Uterus (tissue), 4 donors: ENCODE data around the gene SKI. TPM values are rescaled to one million over a fixed set of nuclear protein-coding genes. Genes with fewer than 3 reads are reported as not detected.

Experiments used
- DNase-seq, 2 donors: peaks; one replicate each; pipeline ENCODE4 v3.0.0-alpha.2; 2019 to 2020
- H3K27ac ChIP-seq, 2 donors: fragments of 200-600 bp; sonication (generic); 1 replicate in 1 of 2; 2 replicates in 1 of 2; pipeline ENCODE4 v1.5.1; 2016 to 2018
- H3K27me3 ChIP-seq, 2 donors: fragments of 200-600 bp; sonication (generic); one replicate each; pipeline ENCODE4 v1.5.1; 2018 to 2019; ENCODE audit warnings: control low read depth in 1 of 2
- H3K36me3 ChIP-seq, 2 donors: fragments of 200-600 bp; sonication (generic); one replicate each; pipeline ENCODE4 v1.5.1; 2019; ENCODE audit warnings: control low read depth in 1 of 2
- H3K4me1 ChIP-seq, 2 donors: fragments of 200-600 bp; sonication (generic); one replicate each; pipeline ENCODE4 v1.5.1; 2018 to 2019; ENCODE audit warnings: control low read depth in 1 of 2
- H3K4me3 ChIP-seq, 2 donors: fragments of 200-600 bp; sonication (generic); 1 replicate in 1 of 2; 2 replicates in 1 of 2; pipeline ENCODE4 v1.5.1; 2018 to 2019; ENCODE audit warnings: mild to moderate bottlenecking in 1 of 2
- H3K9me3 ChIP-seq, 2 donors: fragments of 200-600 bp; sonication (generic); one replicate each; pipeline ENCODE4 v1.5.1; 2019; ENCODE audit warnings: control low read depth in 1 of 2
- CTCF ChIP-seq, 4 experiments: fragments of 200-600 bp in 2 of 4; fragments of 450-650 bp in 2 of 4; sonication (generic) in 2 of 4; IDR thresholded peaks; one replicate each; pipeline ENCODE4 v1.5.1; 2016 to 2019; ENCODE audit warnings: antibody characterized with exemption in 4 of 4, mild to moderate bottlenecking in 2 of 4, moderate library complexity in 1 of 4
- POLR2A ChIP-seq, 2 donors: fragments of 450-650 bp; IDR thresholded peaks; one replicate each; pipeline ENCODE4 v1.6.1; 2016; ENCODE audit warnings: antibody characterized with exemption in 2 of 2, mild to moderate bottlenecking in 1 of 2, moderate library complexity in 1 of 2
- intact Hi-C: fragments of 100-400 bp; cut with DNase I; formaldehyde crosslinking; loops from one replicate; pipeline ENCODE4 v1.15.1; 2023; ENCODE audit warnings: low total_unique reads
- total RNA-seq, 4 donors: library from RNA; depleted of rRNA in 3 of 4; stranded (reverse); fragments of >200 nt in 3 of 4; gene quantifications; one replicate each; pipeline versions ENCODE4 v1.1.0 to v1.2.4, GENCODE V29; 2014 to 2023
- donor health status: DM: yes; HTN: yes; CAD: no.

Gene SKI
- total RNA-seq, 4 donors from 2014 or later: 22.8 to 148 (median 34.9) TPM

GRCh38 chr1:2349806-2350205 is 121.7 kb downstream of the SKI start:
- no peak for DNase-seq
- H3K4me1 ChIP-seq: no peaks in the 10 kb centered on the region
- no peak overlapping the region for H3K27ac ChIP-seq
- no peaks in the 10 kb centered on the region for H3K36me3 ChIP-seq
- H3K4me3 ChIP-seq: no peak overlapping the region
- no peaks in the 10 kb centered on the region for H3K9me3 ChIP-seq
- intact Hi-C loops: no loop called here
- TF ChIP-seq CTCF (IDR thresholded peaks at IDR 0.05) (no peak), POLR2A (IDR thresholded peaks at IDR 0.05) (no peak)
- no peaks in the 10 kb centered on the region for H3K27me3 ChIP-seq

GRCh38 chr1:2350501-2350900 is 122.4 kb downstream of the SKI start:
- DNase-seq: no peak
- TF ChIP-seq POLR2A (IDR thresholded peaks at IDR 0.05) (no peak), CTCF (IDR thresholded peaks at IDR 0.05) (no peak)
- H3K9me3 ChIP-seq: no peaks in the 10 kb centered on the region
- no peaks in the 10 kb centered on the region for H3K36me3 ChIP-seq
- intact Hi-C loops: no loop called here
- H3K27ac ChIP-seq: no peak overlapping the region
- H3K4me3 ChIP-seq: no peak overlapping the region
- no peaks in the 10 kb centered on the region for H3K4me1 ChIP-seq
- no peaks in the 10 kb centered on the region for H3K27me3 ChIP-seq

GRCh38 chr1:2350911-2351655 is 123.0 kb downstream of the SKI start:
- TF ChIP-seq POLR2A (IDR thresholded peaks at IDR 0.05) (no peak), CTCF (IDR thresholded peaks at IDR 0.05) (no peak)
- intact Hi-C loops: no loop called here
- no peaks in the 10 kb centered on the region for H3K4me1 ChIP-seq
- no peaks in the 10 kb centered on the region for H3K27me3 ChIP-seq
- no peaks in the 10 kb centered on the region for H3K36me3 ChIP-seq
- DNase-seq: no peak
- no peak overlapping the region for H3K27ac ChIP-seq
- no peaks in the 10 kb centered on the region for H3K9me3 ChIP-seq
- H3K4me3 ChIP-seq: no peak overlapping the region

DNA sequence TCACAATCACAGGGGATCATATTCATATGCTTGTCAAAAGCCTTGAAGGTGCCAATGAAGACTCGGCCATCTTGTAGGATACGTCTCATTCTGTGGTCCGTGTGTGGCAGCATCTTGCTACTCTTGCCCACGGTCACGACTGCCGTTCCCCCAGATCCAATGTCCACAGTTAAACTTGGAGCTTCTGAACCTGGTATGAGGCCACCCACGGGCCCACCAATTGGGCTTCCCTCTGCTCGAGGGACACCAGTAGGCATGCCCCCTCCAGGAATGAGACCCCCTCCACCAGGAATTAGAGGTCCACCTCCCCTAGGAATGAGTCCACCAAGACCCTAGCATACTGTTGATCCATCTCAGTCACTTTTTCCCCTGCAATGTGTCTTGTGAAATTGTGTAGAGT is 123.6 kb downstream of the SKI start:
- no peak for DNase-seq
- Histone ChIP-seq H3K27ac (no peak overlapping the region), H3K9me3 (no peaks in the 10 kb centered on the region), H3K4me3 (no peak overlapping the region), H3K4me1 (no peaks in the 10 kb centered on the region), H3K36me3 (no peaks in the 10 kb centered on the region), H3K27me3 (no peaks in the 10 kb centered on the region)
- intact Hi-C loops: no loop called here
- TF ChIP-seq POLR2A (IDR thresholded peaks at IDR 0.05) (no peak), CTCF (IDR thresholded peaks at IDR 0.05) (no peak)

DNA sequence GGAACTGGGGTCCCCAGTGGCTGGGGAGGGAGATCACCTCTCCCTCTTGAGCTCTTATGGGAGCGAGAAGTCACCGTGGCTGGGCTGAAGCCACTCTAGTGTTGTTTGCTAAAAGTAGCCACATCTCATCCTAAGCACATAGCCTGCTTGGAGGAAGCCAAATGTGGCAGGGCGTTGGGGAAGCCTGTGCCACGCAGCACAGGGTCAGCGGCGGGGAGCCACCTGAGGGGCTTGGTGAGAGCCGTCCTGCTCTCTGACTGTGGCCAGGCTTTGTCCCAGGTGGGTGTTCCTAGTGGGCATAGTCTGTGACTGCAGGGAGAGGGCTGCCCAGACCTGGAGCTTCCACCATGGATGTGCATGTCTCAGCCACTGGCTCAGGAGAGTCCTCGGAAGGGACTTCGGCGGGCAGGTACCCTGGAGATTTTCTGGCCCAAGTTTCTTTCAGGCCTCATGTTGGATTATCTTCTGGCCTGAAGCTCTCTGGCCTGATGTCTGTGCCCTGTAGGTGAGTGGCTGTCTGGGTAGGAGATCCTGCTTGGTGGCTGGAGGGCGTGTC is 124.3 kb downstream of the SKI start:
- Histone ChIP-seq H3K27ac (no peak overlapping the region), H3K4me1 (no peaks in the 10 kb centered on the region), H3K4me3 (no peak overlapping the region), H3K9me3 (no peaks in the 10 kb centered on the region), H3K27me3 (no peaks in the 10 kb centered on the region), H3K36me3 (no peaks in the 10 kb centered on the region)
- no peak for DNase-seq
- intact Hi-C loops: no loop called here
- no peak for TF ChIP-seq CTCF (IDR thresholded peaks at IDR 0.05)
- no peak for TF ChIP-seq POLR2A (IDR thresholded peaks at IDR 0.05)
